MM.1S (cell line): Measurements from ENCODE around the gene KIF1C.

ENCODE experiments used
- DNase-seq: peaks from one replicate; pipeline ENCODE4 v3.0.0-alpha.2; 2015
- H2AFZ ChIP-seq: fragments of 300-600 bp; sonication (generic); 2 replicates; pipeline ENCODE4 v1.6.0; 2016; ENCODE audit warnings: antibody characterized with exemption, low read length
- H3F3A ChIP-seq: fragments of 300-600 bp; sonication (generic); 2 replicates; pipeline ENCODE4 v1.6.1; 2016; ENCODE audit warnings: mild to moderate bottlenecking, antibody characterized with exemption, low read length, moderate library complexity, mixed read lengths; ENCODE audit not compliant: insufficient read depth
- H3K27ac ChIP-seq: fragments of 300-600 bp; sonication (generic); 2 replicates; pipeline ENCODE4 v1.5.1; 2016; ENCODE audit warnings: mild to moderate bottlenecking, low read length
- H3K27me3 ChIP-seq: fragments of 300-600 bp; sonication (generic); replicated peaks from 2 replicates; pipeline ENCODE4 v1.6.0; 2016; ENCODE audit warnings: low read length; ENCODE audit not compliant: insufficient read depth
- H3K36me3 ChIP-seq: fragments of 300-600 bp; sonication (generic); replicated peaks from 2 replicates; pipeline ENCODE4 v1.6.1; 2016; ENCODE audit warnings: mild to moderate bottlenecking, low read length, mixed read lengths; ENCODE audit not compliant: insufficient read depth
- H3K4me1 ChIP-seq: fragments of 300-600 bp; sonication (generic); 2 replicates; pipeline ENCODE4 v1.6.1; 2016; ENCODE audit warnings: low read length, mixed read lengths
- H3K4me2 ChIP-seq: fragments of 300-600 bp; sonication (generic); 2 replicates; pipeline ENCODE4 v1.6.0; 2016; ENCODE audit warnings: low read depth, low read length
- H3K4me3 ChIP-seq: fragments of 300-600 bp; sonication (generic); 2 replicates; pipeline ENCODE4 v1.5.1; 2016; ENCODE audit warnings: low read length, mixed read lengths
- H3K79me2 ChIP-seq: fragments of 300-600 bp; sonication (generic); 2 replicates; pipeline ENCODE4 v1.6.1; 2016; ENCODE audit warnings: mixed run types, low read length, mixed read lengths
- H3K9ac ChIP-seq: fragments of 300-600 bp; sonication (generic); 2 replicates; pipeline ENCODE4 v1.6.1; 2016; ENCODE audit warnings: low read length, mixed read lengths
- H3K9me2 ChIP-seq: fragments of 300-600 bp; sonication (generic); replicated peaks from 2 replicates; pipeline ENCODE4 v1.6.1; 2016; ENCODE audit warnings: mild to moderate bottlenecking, low read length, mixed read lengths; ENCODE audit not compliant: insufficient read depth
- H3K9me3 ChIP-seq: fragments of 300-600 bp; sonication (generic); replicated peaks from 2 replicates; pipeline ENCODE4 v1.6.1; 2016; ENCODE audit warnings: mild to moderate bottlenecking, low read length, mixed read lengths; ENCODE audit not compliant: insufficient read depth
- H4K20me1 ChIP-seq: fragments of 300-600 bp; sonication (generic); 2 replicates; pipeline ENCODE4 v1.6.1; 2016; ENCODE audit warnings: mild to moderate bottlenecking, low read length, moderate library complexity, mixed read lengths; ENCODE audit not compliant: insufficient read depth
- EZH2 ChIP-seq: fragments of 300-600 bp; sonication (generic); optimal IDR thresholded peaks from 2 replicates; pipeline ENCODE3; 2017; ENCODE audit warnings: low read depth, mild to moderate bottlenecking, antibody characterized with exemption, low read length, mixed read lengths
- EZH2phosphoT487 ChIP-seq: fragments of 300-600 bp; sonication (generic); IDR thresholded peaks from 2 replicates; pipeline ENCODE4 v1.6.1; 2018; ENCODE audit warnings: antibody characterized with exemption, low read length
- TF ChIP-seq, protein P1 (sequence below): fragments of 300-600 bp; sonication (generic); IDR thresholded peaks from 2 replicates; pipeline ENCODE4 v1.5.1; 2016; ENCODE audit warnings: antibody characterized with exemption, low read length, mixed read lengths

Gene KIF1C

DNA sequence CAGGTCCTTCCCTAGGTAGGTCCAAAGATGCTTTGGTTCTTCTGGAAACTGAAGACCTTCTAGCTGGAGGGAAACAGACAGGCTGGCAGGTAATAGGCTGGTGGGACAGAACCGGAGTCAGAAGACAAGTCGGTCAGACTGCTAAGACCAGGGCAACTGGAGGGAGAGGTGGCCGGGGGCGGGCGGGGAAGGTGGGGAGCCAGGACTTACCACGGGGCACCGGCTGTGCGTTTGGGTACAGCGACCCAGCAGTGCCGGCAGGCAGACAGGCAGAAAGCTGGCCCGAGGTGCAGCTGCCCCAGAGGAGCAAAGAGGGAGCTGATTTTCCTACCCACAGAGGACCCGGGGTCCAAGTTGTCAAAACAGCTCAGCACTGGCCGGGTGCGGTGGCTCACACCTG, 36.9 kb downstream of the KIF1C start:
- Histone ChIP-seq H3F3A (peaks cover 8% of the 10 kb centered on the region), H3K79me2 (no peaks in the 10 kb centered on the region), H3K36me3 (no peaks in the 10 kb centered on the region), H3K4me2 (no peak overlapping the region), H3K9ac (no peak overlapping the region), H3K4me1 (peaks cover 9% of the 10 kb centered on the region; the same call in 1 of the 2 replicates), H3K9me3 (no peaks in the 10 kb centered on the region), H2AFZ (no peak overlapping the region), H3K4me3 (no peak overlapping the region), H3K27me3 (no peaks in the 10 kb centered on the region), H4K20me1 (no peaks in the 10 kb centered on the region), H3K9me2 (no peaks in the 10 kb centered on the region), H3K27ac (no peak overlapping the region)
- TF ChIP-seq EZH2 (no peak), EZH2phosphoT487 (no peak)
- TF ChIP-seq, protein P1, sequence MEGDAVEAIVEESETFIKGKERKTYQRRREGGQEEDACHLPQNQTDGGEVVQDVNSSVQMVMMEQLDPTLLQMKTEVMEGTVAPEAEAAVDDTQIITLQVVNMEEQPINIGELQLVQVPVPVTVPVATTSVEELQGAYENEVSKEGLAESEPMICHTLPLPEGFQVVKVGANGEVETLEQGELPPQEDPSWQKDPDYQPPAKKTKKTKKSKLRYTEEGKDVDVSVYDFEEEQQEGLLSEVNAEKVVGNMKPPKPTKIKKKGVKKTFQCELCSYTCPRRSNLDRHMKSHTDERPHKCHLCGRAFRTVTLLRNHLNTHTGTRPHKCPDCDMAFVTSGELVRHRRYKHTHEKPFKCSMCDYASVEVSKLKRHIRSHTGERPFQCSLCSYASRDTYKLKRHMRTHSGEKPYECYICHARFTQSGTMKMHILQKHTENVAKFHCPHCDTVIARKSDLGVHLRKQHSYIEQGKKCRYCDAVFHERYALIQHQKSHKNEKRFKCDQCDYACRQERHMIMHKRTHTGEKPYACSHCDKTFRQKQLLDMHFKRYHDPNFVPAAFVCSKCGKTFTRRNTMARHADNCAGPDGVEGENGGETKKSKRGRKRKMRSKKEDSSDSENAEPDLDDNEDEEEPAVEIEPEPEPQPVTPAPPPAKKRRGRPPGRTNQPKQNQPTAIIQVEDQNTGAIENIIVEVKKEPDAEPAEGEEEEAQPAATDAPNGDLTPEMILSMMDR: no peak
- no peak for DNase-seq

- Histone ChIP-seq H3F3A (peaks cover 7% of the 10 kb centered on the region), H3K27me3 (no peaks in the 10 kb centered on the region), H3K27ac (no peak within 1 kb of the TSS), H4K20me1 (no peaks in the 10 kb centered on the region), H3K9me3 (no peaks in the 10 kb centered on the region), H3K4me3 (no peak within 1 kb of the TSS), H3K9ac (no peak within 1 kb of the TSS), H3K79me2 (no peaks in the 10 kb centered on the region), H3K36me3 (no peaks in the 10 kb centered on the region), H2AFZ (no peak within 1 kb of the TSS), H3K9me2 (no peaks in the 10 kb centered on the region), H3K4me1 (peaks cover 8% of the 10 kb centered on the region; the same call in 1 of the 2 replicates), H3K4me2 (no peak within 1 kb of the TSS)
- no peak for TF ChIP-seq EZH2phosphoT487
- TF ChIP-seq, protein P1: no peak
- no peak for TF ChIP-seq EZH2
- no peak for DNase-seq
These were observed 37.6 kb downstream of the KIF1C start, which contains the start of gene SLC52A1 for GRCh38 chr17:5035315-5035714. SLC52A1 (minus strand) TSS chr17:5035426; CDS start chr17:5034606, 820 bp downstream.

DNA sequence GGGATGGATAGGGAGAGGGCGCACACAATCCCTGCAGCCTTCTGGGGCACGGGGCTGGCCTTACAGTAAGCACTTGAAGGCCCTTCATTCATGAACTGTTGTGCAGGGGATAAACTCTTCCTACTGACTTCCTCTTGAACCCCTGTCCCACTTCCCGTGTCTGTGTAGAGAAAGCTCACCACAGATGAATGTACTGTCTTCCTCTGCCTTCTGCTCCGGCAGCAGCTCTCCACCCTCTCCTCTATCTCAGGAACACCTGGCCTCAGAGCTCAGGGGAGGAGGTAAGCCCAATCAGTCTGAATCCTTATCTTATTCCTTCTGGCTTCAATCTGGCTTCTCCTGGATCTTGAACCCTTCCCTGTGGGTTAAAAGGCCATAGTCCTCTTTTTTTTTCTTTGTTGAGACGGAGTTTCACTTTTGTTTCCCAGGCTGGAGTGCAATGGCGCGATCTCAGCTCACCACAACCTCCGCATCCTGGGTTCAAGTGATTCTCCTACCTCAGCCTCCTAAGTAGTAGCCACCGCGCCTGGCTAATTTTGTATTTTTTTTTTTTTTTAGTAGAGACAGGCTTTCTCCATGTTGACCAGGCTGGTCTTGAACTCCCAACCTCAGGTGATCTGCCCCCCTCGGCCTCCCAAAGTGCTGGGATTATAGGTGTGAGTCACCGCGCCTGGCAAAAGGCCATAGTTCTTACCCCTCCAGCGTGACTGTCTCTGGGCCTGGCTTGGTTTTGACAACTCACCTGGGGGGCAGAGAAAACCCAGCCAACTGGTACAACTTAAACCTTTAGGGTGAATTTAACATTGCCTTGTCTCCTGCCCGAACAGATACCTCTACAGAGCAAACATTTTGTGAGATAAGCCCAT, 44.6 kb downstream of the KIF1C start:
- Histone ChIP-seq H3K9ac (no peak overlapping the region), H3K79me2 (no peaks in the 10 kb centered on the region), H2AFZ (no peak overlapping the region), H3K36me3 (no peaks in the 10 kb centered on the region), H3F3A (no peaks in the 10 kb centered on the region), H3K27me3 (no peaks in the 10 kb centered on the region), H3K4me3 (no peak overlapping the region), H3K9me3 (no peaks in the 10 kb centered on the region), H3K4me2 (no peak overlapping the region), H3K9me2 (no peaks in the 10 kb centered on the region), H3K4me1 (no peaks in the 10 kb centered on the region), H4K20me1 (no peaks in the 10 kb centered on the region), H3K27ac (no peak overlapping the region)
- TF ChIP-seq, protein P1: no peak
- TF ChIP-seq EZH2: no peak
- TF ChIP-seq EZH2phosphoT487: no peak
- DNase-seq: no peak
